ENCODE data around the gene PORCN. TPM values are rescaled to one million over a fixed set of nuclear protein-coding genes. Genes with fewer than 3 reads are reported as not detected.

Gene PORCN
- 15.2 to 18.0 TPM (median 17.6 TPM) in 5 replicates for total RNA-seq (2022; extraction: Qiagen RNA extraction; ENCODE audit: low read depth)

GRCh38 chrX:48508400-48509244 is at the start of gene PORCN:
PORCN (plus strand) TSS chrX:48508992; CDS start chrX:48509821, 829 bp downstream.

GRCh38 chrX:48470110-48470832 is 38.5 kb upstream of the PORCN start, which contains the start of gene SLC38A5:
SLC38A5 (minus strand) TSS chrX:48470260; CDS start chrX:48467924, 2,336 bp downstream.

GRCh38 chrX:48475774-48476577 is 32.8 kb upstream of the PORCN start, which contains the start of gene FTSJ1:
FTSJ1 (plus strand) TSS chrX:48476199; CDS start chrX:48478048, 1,849 bp downstream.

GRCh38 chrX:48521353-48522243 is 12.8 kb downstream of the PORCN start, which contains the start of gene EBP:
EBP (plus strand) TSS chrX:48521808; CDS start chrX:48523772, 1,964 bp downstream.

GRCh38 chrX:48539345-48540027 is 30.7 kb downstream of the PORCN start, which contains the start of gene TBC1D25:
TBC1D25 (plus strand) TSS chrX:48539714; CDS start chrX:48539798, 84 bp downstream.

Other genes with a start within 250 kb of the PORCN start
- gene SSX3, start 152.3 kb upstream of the PORCN start, total RNA-seq (2022; extraction: Qiagen RNA extraction; ENCODE audit: low read depth), result not detected in 5 replicates
- gene SSX4, start 125.5 kb upstream of the PORCN start, total RNA-seq (2022; extraction: Qiagen RNA extraction; ENCODE audit: low read depth), result not detected in 5 replicates
- not detected in 5 replicates for gene SSX4B, start 97.0 kb upstream of the PORCN start, total RNA-seq (2022; extraction: Qiagen RNA extraction; ENCODE audit: low read depth)
- gene SLC38A5, start 38.7 kb upstream of the PORCN start, total RNA-seq (2022; extraction: Qiagen RNA extraction; ENCODE audit: low read depth), result 0.07 to 0.46 TPM (median 0.09 TPM) in 3 of 5 replicates, not detected in the others
- gene FTSJ1, start 32.8 kb upstream of the PORCN start, total RNA-seq (2022; extraction: Qiagen RNA extraction; ENCODE audit: low read depth), result 68.5 to 74.7 TPM (median 70.1 TPM) in 5 replicates
- 109 to 152 TPM (median 137 TPM) in 5 replicates for gene EBP, start 12.8 kb downstream of the PORCN start, total RNA-seq (2022; extraction: Qiagen RNA extraction; ENCODE audit: low read depth)
- 8.1 to 12.5 TPM (median 11.7 TPM) in 5 replicates for gene TBC1D25, start 30.7 kb downstream of the PORCN start, total RNA-seq (2022; extraction: Qiagen RNA extraction; ENCODE audit: low read depth)
- gene RBM3, start 65.5 kb downstream of the PORCN start, total RNA-seq (2022; extraction: Qiagen RNA extraction; ENCODE audit: low read depth), result 303 to 494 TPM (median 317 TPM) in 5 replicates
- gene WDR13, start 88.5 kb downstream of the PORCN start, total RNA-seq (2022; extraction: Qiagen RNA extraction; ENCODE audit: low read depth), result 48.4 to 73.1 TPM (median 64.9 TPM) in 5 replicates
- gene WAS, start 174.8 kb downstream of the PORCN start, total RNA-seq (2022; extraction: Qiagen RNA extraction; ENCODE audit: low read depth), result 0.12 to 0.33 TPM (median 0.28 TPM) in 4 of 5 replicates, not detected in the other
- 21.5 to 23.4 TPM (median 21.8 TPM) in 5 replicates for gene SUV39H1, start 187.7 kb downstream of the PORCN start, total RNA-seq (2022; extraction: Qiagen RNA extraction; ENCODE audit: low read depth)

Measured in A549 treated with CpdA at 1 μM for 4 hours (cell line).